ENCODE data around the gene FAM174C.

DNA sequence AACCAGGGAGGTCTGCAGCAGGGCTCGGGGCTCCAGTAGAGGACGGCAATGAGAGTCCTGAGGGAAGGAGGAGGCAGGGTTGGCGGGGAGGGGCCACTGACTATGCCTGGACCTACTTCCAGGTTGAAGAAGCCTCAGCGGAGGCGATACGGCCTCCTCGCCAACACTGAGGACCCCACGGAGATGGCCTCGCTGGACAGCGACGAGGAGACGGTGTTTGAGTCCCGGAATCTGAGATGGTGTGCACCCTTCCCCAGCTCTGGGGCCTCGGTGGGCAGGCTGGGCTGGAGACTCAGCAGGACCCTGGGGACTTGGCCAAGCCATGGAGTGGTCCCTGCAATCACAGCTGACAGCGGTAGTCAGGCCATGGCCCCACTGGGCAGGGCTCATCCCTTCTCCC is 1.7 kb downstream of the FAM174C start:
- TF ChIP-seq, protein P1, sequence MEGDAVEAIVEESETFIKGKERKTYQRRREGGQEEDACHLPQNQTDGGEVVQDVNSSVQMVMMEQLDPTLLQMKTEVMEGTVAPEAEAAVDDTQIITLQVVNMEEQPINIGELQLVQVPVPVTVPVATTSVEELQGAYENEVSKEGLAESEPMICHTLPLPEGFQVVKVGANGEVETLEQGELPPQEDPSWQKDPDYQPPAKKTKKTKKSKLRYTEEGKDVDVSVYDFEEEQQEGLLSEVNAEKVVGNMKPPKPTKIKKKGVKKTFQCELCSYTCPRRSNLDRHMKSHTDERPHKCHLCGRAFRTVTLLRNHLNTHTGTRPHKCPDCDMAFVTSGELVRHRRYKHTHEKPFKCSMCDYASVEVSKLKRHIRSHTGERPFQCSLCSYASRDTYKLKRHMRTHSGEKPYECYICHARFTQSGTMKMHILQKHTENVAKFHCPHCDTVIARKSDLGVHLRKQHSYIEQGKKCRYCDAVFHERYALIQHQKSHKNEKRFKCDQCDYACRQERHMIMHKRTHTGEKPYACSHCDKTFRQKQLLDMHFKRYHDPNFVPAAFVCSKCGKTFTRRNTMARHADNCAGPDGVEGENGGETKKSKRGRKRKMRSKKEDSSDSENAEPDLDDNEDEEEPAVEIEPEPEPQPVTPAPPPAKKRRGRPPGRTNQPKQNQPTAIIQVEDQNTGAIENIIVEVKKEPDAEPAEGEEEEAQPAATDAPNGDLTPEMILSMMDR (IDR thresholded peaks at IDR 0.05): no peak
- no peak for TF ChIP-seq POLR2AphosphoS5 (IDR thresholded peaks at IDR 0.05)
